GDM1 (cell line): ENCODE results near the gene PIK3C2B.
"Not testable (repeated sequence)": the region's sequence is repeated elsewhere in the genome, so short reads cannot be mapped to it uniquely, and the experiment has no call there.

Source experiments
- DNase-seq: peaks from one replicate; lab custom pipeline; 2025; lab: John Stamatoyannopoulos, UW

Gene PIK3C2B

GRCh38 chr1:204507317-204508105 is 12.9 kb upstream of the PIK3C2B start:
- DNase-seq, result no peak

GRCh38 chr1:204506969-204507316 is 12.3 kb upstream of the PIK3C2B start:
- DNase-seq, result peak; percentile 83

GRCh38 chr1:204506201-204506968 is 11.8 kb upstream of the PIK3C2B start:
- DNase-seq, result peak; percentile 63

GRCh38 chr1:204505674-204506200 is 11.1 kb upstream of the PIK3C2B start:
- no peak for DNase-seq

DNA sequence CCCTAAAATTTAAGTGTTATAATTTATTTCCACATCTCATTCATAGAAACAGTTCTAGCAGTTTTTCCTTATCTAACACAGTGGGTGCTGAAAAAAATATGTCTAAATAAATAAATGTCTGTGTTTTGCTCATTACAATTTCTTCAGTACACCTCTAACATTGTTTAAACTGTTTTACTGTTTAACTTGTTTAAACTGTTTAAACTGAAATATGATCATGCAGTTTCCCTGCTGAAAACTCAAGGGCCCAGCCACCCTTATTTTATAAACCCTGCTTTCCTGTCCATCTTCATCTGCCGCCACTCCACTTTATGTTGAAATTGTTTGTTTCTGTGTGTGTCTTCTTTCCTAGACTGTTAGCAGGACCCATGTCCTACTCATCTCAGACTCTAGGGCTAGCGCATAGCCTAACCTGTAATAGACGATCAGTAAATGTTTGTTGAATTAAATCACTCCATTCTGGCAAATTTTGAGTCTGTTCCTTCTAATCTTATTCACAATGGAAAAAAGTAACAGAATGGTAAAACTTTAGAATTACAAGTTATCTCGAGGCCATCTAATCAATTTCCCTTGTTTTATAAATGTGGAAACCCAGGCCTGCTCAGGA is 9.4 kb upstream of the PIK3C2B start:
- no peak for DNase-seq

- DNase-seq, result peak; percentile 55
These were observed 8.7 kb upstream of the PIK3C2B start for GRCh38 chr1:204503122-204503912.

- no peak for DNase-seq
These were observed 7.6 kb upstream of the PIK3C2B start for GRCh38 chr1:204502241-204502640.

DNA sequence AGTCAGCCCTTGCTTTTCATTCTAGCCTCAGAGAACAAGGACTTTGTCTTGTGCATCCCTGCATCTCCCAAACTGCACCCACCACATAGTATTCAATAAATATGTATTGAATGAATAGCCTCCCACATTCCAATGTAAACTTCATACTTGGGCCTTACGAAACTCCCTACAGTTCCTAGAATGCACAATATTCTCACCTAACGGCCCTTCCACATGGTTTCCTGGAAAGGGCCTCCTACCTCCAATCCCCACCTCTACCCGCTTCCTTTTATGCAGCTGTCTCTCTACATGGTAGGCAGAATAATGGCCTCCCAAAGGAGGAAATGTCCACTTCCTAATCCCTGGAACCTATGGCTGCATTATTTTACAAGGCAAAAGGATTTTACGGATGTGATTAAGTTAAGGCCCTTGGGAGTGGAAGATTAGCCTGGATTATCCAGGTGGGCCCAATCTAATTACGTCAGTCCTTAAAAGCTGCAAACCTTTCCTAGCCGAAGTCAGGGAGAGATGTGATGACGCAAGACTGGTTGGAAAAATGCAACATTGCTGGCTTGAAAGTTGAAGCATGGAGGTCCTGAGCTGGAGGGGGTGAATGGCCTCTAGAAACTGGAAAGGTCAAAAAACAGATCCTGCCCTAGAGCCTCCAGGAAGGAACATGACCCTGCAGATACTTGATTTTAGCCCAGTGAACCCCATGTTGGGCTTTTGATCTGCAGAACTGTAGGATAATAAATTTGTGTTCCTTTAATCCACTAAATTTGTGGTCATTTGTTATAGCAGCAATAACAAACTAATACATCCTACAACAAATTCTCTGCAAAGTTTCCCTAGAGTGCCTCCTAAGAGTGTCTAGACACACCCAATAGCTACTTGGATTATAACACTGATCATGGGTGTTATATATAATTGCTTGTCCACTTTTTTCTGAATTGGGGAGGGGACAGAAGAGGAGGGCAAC is 5.2 kb upstream of the PIK3C2B start:
- DNase-seq, result no peak

GRCh38 chr1:204498981-204499380 is 4.4 kb upstream of the PIK3C2B start:
- DNase-seq, result no peak

GRCh38 chr1:204495777-204496176 is 1.2 kb upstream of the PIK3C2B start:
- no peak for DNase-seq

DNA sequence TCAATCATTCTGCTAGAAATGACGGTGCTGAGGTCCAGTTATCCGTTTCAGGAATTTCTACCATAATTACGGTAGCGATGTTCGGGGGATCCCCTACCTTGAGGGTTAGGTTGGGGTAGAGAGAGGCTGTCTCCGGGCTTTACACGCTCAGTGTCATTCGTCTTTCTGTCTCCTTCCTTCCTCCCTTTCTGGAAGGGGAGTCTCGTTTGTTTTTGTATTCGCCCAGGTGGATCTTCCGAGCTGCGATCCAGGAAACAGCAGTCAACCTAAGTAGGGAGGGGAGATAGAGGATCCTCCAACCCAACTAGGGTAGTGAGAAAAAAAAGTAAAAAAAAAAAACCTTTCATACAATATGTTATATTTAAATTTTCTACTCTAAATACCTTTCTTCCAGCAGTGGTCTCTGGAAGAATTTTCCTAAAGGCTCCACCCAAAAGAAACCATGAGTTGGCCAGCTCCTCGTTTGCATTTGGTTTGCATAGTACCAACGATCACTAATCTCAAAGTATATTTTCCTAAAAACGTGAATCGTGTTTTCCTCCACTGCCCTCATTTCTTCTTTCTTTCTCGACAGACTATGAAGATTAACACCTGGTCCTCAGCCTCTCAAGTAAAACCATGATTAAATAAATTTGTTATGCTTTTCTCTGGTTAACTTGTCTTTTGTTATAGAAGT is 611 bp upstream of the PIK3C2B start:
- no peak for DNase-seq

DNA sequence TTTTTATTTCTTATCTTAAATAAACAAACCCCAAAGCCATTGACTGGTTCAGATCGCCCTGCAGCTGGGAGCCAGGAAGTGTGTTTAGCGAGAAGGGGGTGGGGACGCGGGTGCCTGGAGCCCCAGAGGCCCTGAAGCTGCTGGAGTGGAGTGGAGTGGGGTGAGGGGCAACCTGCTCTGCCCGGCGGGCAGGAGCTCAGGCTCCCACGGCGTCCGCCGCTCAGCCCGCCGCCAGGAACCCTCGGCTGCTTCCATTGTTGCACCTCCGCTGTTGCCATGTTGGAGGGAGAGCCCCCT is 673 bp downstream of the PIK3C2B start:
- DNase-seq, result peak; percentile 62

- DNase-seq, result no peak
These were observed 1.2 kb downstream of the PIK3C2B start for GRCh38 chr1:204493145-204493983.

DNA sequence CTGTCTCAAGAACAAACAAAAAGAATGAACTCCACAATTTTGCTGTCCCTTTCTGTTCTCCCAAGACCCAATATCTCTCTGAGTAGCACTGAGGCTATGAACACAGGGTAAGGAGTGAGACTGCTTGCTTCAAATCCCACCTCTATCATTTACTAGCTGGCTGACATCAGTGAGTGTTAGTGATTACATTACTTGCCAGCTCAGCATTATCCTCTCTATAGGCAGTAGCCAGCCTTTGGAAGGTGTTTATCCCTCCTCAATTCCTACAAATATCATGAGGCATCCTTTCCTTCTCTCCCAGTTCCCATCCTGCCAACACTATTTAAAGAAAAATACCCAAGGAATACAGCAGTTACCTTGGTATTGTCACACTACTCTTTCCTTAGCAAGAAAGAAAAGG is 3.0 kb downstream of the PIK3C2B start:
- DNase-seq, result no peak

- DNase-seq, result no peak
These were observed 7.4 kb downstream of the PIK3C2B start for GRCh38 chr1:204487256-204487615.

DNA sequence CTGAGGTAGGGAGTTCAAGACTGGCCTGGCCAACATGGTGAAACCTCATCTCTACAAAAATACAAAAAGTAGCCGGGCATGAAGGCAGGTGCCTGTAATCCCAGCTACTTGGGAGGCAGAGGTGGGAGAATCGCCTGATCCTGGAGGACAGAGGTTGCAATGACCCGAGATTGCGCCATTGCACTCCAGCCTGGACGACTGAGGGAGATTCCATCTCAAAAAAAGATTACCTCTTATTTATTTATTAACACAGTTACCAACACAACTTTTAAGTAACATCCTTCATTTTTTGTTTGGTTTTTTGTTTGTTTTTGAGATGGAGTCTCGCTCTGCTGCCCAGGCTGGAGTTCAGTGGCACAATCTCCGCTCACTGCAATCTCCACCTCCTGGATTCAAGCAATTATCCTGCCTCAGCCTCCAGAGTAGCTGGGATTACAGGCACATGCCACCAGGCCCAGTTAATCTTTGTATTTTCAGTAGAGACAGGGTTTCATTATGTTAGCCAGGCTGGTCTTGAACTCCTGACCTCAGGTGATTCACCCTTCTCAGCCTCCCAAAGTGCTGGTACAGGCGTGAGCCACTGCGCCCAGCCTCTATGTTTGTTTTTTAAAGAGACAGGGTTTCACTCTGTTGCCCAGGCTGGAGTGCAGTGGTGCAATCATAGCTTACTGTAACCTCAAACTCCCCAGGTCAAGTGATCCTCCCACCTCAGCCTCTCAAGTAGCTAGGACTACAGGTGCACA is 7.9 kb downstream of the PIK3C2B start:
- DNase-seq, result not testable (repeated sequence)

DNA sequence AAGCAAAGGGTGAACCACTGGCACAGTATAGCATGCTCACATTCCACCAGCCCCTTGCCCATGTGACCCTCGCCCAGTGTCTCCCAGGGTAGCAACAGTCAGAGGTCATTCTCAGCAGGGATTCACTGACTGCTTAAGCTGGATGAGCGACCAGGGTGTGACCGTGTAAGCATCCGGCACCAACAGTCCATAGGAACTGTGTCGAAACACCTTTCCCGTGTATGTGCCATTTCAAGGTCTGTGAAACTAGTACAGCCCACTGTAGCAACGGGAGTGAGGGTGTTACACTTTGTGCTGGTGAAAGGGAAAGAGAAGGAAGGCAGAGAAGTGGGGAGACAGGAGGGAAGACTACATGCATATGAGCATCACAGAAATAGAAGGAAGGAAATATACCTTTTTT is 10.8 kb downstream of the PIK3C2B start:
- DNase-seq, result no peak

- DNase-seq, result no peak
These were observed 14.1 kb downstream of the PIK3C2B start for GRCh38 chr1:204480515-204480914.
